HL-60 (cell line): ENCODE data around the gene EPC1.

Experiments
- GABPA ChIP-seq: IDR thresholded peaks from 2 replicates; pipeline ENCODE4 v1.6.1; 2012; ENCODE audit warnings: low read depth
- POLR2AphosphoS5 ChIP-seq: IDR thresholded peaks from 2 replicates; pipeline ENCODE4 v1.6.1; 2012; ENCODE audit warnings: low read depth
- SPI1 ChIP-seq: IDR thresholded peaks from 2 replicates; pipeline ENCODE4 v1.6.1; 2012; ENCODE audit warnings: low read depth, mild to moderate bottlenecking, borderline replicate concordance
- TF ChIP-seq, protein P1 (sequence below): IDR thresholded peaks from one replicate; pipeline ENCODE4 v1.5.1; 2011; ENCODE audit warnings: low read length, control low read depth, inconsistent platforms; ENCODE audit not compliant: insufficient read depth
- TF ChIP-seq, protein P2 (sequence below): IDR thresholded peaks from 2 replicates; pipeline ENCODE4 v1.6.1; 2012; ENCODE audit warnings: low read depth; ENCODE audit not compliant: insufficient replicate concordance

DNA sequence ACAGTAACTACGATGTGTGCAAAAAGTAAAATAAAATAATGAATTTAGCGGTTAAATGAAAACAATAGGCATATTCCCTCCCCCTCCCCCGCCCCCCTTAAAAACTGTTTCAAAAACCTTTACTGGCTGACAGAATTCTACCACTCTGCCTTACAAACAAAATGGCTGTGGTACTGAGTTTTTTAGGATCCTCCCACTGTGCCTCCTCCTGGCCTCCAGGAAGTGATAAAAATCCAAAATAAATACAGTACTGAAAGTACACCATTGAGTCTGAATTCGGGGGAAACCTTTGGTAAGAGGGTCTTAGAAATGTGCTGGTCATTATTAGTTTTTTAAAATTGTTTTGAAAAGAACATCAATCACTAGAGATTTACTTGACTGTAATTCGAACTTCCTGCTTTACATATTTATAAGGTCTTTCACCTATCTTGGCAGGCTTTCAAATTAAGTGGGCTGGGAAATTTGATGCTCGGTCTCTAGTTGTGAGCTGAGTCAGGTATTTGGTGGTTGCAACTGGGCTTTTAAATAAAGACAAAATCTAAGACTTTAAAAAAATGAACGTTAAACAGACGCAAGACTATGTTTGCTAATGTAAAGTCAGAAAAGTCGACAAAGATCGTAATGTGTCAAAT, 32.5 kb upstream of the EPC1 start:
- TF ChIP-seq, protein P1, sequence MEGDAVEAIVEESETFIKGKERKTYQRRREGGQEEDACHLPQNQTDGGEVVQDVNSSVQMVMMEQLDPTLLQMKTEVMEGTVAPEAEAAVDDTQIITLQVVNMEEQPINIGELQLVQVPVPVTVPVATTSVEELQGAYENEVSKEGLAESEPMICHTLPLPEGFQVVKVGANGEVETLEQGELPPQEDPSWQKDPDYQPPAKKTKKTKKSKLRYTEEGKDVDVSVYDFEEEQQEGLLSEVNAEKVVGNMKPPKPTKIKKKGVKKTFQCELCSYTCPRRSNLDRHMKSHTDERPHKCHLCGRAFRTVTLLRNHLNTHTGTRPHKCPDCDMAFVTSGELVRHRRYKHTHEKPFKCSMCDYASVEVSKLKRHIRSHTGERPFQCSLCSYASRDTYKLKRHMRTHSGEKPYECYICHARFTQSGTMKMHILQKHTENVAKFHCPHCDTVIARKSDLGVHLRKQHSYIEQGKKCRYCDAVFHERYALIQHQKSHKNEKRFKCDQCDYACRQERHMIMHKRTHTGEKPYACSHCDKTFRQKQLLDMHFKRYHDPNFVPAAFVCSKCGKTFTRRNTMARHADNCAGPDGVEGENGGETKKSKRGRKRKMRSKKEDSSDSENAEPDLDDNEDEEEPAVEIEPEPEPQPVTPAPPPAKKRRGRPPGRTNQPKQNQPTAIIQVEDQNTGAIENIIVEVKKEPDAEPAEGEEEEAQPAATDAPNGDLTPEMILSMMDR, result no peak
- no peak for TF ChIP-seq SPI1
- no peak for TF ChIP-seq POLR2AphosphoS5
- TF ChIP-seq, protein P2, sequence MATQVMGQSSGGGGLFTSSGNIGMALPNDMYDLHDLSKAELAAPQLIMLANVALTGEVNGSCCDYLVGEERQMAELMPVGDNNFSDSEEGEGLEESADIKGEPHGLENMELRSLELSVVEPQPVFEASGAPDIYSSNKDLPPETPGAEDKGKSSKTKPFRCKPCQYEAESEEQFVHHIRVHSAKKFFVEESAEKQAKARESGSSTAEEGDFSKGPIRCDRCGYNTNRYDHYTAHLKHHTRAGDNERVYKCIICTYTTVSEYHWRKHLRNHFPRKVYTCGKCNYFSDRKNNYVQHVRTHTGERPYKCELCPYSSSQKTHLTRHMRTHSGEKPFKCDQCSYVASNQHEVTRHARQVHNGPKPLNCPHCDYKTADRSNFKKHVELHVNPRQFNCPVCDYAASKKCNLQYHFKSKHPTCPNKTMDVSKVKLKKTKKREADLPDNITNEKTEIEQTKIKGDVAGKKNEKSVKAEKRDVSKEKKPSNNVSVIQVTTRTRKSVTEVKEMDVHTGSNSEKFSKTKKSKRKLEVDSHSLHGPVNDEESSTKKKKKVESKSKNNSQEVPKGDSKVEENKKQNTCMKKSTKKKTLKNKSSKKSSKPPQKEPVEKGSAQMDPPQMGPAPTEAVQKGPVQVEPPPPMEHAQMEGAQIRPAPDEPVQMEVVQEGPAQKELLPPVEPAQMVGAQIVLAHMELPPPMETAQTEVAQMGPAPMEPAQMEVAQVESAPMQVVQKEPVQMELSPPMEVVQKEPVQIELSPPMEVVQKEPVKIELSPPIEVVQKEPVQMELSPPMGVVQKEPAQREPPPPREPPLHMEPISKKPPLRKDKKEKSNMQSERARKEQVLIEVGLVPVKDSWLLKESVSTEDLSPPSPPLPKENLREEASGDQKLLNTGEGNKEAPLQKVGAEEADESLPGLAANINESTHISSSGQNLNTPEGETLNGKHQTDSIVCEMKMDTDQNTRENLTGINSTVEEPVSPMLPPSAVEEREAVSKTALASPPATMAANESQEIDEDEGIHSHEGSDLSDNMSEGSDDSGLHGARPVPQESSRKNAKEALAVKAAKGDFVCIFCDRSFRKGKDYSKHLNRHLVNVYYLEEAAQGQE, result no peak
- TF ChIP-seq GABPA, result no peak
